Panc1 (cell line): ENCODE data around the gene PARP3. TPM values are rescaled to one million over a fixed set of nuclear protein-coding genes. Genes with fewer than 3 reads are reported as not detected.
A peak's percentile ranks its signal among the peaks of the same experiment; 100 is the strongest.

Source experiments
- ATAC-seq: fragments of 200-7000 bp; cut with Tn5 transposase; 2 replicates; pipeline ENCODE4 v1.9.1; 2020; ENCODE audit warnings: mild to moderate bottlenecking, moderate library complexity
- BruUV-seq: library from RNA; stranded (reverse); fragments of 400-500 nt; replicated peaks from 2 replicates; lab custom pipeline; 2021; lab: Mats Ljungman, UMichigan
- CTCF ChIA-PET: fragments of 300-600 bp; sonication (Branson Sonifier 250); formaldehyde crosslinking; loops from one replicate; lab custom pipeline; 2022; ENCODE audit warnings: antibody characterized with exemption; lab: Charles Lee
- POLR2A ChIA-PET: fragments of 300-600 bp; sonication (Branson Sonifier 250); formaldehyde crosslinking; loops from one replicate; lab custom pipeline; 2022; ENCODE audit warnings: antibody characterized with exemption; lab: Charles Lee
- DNase-seq: peaks from one replicate; pipeline ENCODE4 v3.0.0-alpha.2; 2010; ENCODE audit warnings: low read depth, low spot score
- H3K27ac ChIP-seq: 2 replicates; pipeline ENCODE4 v1.5.1; 2011; ENCODE audit warnings: mild to moderate bottlenecking, low read length, inconsistent platforms
- H3K27me3 ChIP-seq: fragments of 200-500 bp; sonication (Bioruptor generic); 2 replicates; pipeline ENCODE4 v1.6.0; 2014; ENCODE audit warnings: low read length, inconsistent platforms; ENCODE audit not compliant: control insufficient read depth, insufficient read depth
- H3K36me3 ChIP-seq: fragments of 200-500 bp; sonication (Bioruptor generic); 2 replicates; pipeline ENCODE4 v1.5.1; 2014; ENCODE audit warnings: inconsistent platforms, mild to moderate bottlenecking, low read length, moderate library complexity; ENCODE audit not compliant: control insufficient read depth, insufficient read depth
- H3K4me1 ChIP-seq: 2 replicates; pipeline ENCODE4 v1.5.1; 2011; ENCODE audit warnings: inconsistent platforms, mild to moderate bottlenecking, low read length, moderate library complexity; ENCODE audit not compliant: control insufficient read depth, insufficient read depth
- H3K4me3 ChIP-seq, 2 experiments: 2 replicates each; pipeline ENCODE4 v1.5.1; 2011 to 2012; ENCODE audit warnings: low read depth in 2 of 2, low read length in 2 of 2, mild to moderate bottlenecking in 2 of 2, inconsistent platforms in 1 of 2, moderate library complexity in 1 of 2
- H3K9me3 ChIP-seq: fragments of 200-500 bp; sonication (Bioruptor generic); 2 replicates; pipeline ENCODE4 v1.5.1; 2014; ENCODE audit warnings: low read depth, mild to moderate bottlenecking, inconsistent platforms, low read length, moderate library complexity; ENCODE audit not compliant: control insufficient read depth, insufficient read depth
- CTCF ChIP-seq: fragments of 450-650 bp; IDR thresholded peaks from 2 replicates; pipeline ENCODE4 v1.5.1; 2017; ENCODE audit warnings: mild to moderate bottlenecking
- POLR2AphosphoS5 ChIP-seq: IDR thresholded peaks from 2 replicates; pipeline ENCODE4 v1.6.1; 2012; ENCODE audit warnings: mild to moderate bottlenecking, low read depth, low read length, moderate library complexity
- REST ChIP-seq, 2 experiments: IDR thresholded peaks; 2 replicates each; pipeline ENCODE4 v1.6.1; 2011 to 2012; ENCODE audit warnings: low read depth in 2 of 2, control low read depth in 1 of 2, low read length in 1 of 2, mild to moderate bottlenecking in 1 of 2, moderate library complexity in 1 of 2; ENCODE audit not compliant: insufficient read depth in 1 of 2
- SIN3A ChIP-seq: IDR thresholded peaks from 2 replicates; pipeline ENCODE4 v1.6.1; 2012; ENCODE audit warnings: low read depth, mild to moderate bottlenecking, low read length, moderate library complexity, borderline replicate concordance; ENCODE audit not compliant: insufficient read depth
- TCF7L2 ChIP-seq: IDR thresholded peaks from 2 replicates; pipeline ENCODE4 v1.6.1; 2011; ENCODE audit warnings: mild to moderate bottlenecking, low read depth, low read length, inconsistent platforms
- in situ Hi-C: cut with HindIII; loops from 2 replicates; pipeline ENCODE4 v1.10.0; 2016; ENCODE audit warnings: low sequenced_read_pairs, low pct_unique_long_range_greater_than_20kb
- intact Hi-C: fragments of 100-400 bp; cut with micrococcal nuclease; formaldehyde crosslinking; loops from one replicate; pipeline ENCODE4 v1.10.0; 2022; ENCODE audit not compliant: unreplicated experiment
- total RNA-seq: library from RNA; stranded (reverse); gene quantifications from one replicate; pipeline ENCODE4 v1.2.1, GENCODE V29; 2021; ENCODE audit not compliant: unreplicated experiment

The PARP3 gene
- total RNA-seq, 1 experiment from 2014 or later, result 16.1 TPM

GRCh38 chr3:51942603-51943450, 664 bp downstream of the PARP3 start:
- intact Hi-C loops (loop anchor here (2.0 kb wide), 1 partner anchor 32 kb away; the partner anchor contains the start of genes ABHD14A and ABHD14B), in situ Hi-C loops (no loop called here)
- H3K27ac ChIP-seq, result peak overlapping the region; percentile 95
- H3K36me3 ChIP-seq, result no peaks in the 10 kb centered on the region; the same call in 1 of the 2 replicates
- ATAC-seq (peak; percentile 42), DNase-seq (no peak)
- ChIA-PET CTCF (interaction anchor here (0.6 to 1.1 kb wide), 5 partner anchors 19 to 273 kb away, joined by 3 to 9 read pairs (median 6); partner anchors contain the start of genes ABHD14B and ACY1), POLR2A (interaction anchor here (0.9 kb wide), 1 partner anchor 52 kb away, joined by 3 read pairs; no protein-coding TSS in a partner anchor)
- TF ChIP-seq POLR2AphosphoS5, result no peak
- TF ChIP-seq REST (IDR thresholded peaks at IDR 0.05; ENCODE audit: insufficient read depth in 1 of 2, low read depth in 2 of 2, low read length in 1 of 2), result no peak
- no peak for TF ChIP-seq TCF7L2
- no peak for TF ChIP-seq SIN3A
- TF ChIP-seq CTCF, result no peak
- no peaks in the 10 kb centered on the region for H3K9me3 ChIP-seq
- H3K27me3 ChIP-seq, result no peaks in the 10 kb centered on the region
- BruUV-seq, result no TSS peak
- H3K4me1 ChIP-seq, result peaks cover 7% of the 10 kb centered on the region; the same call in 1 of the 2 replicates
- peak overlapping the region; percentile 45 to 61 for H3K4me3 ChIP-seq

GRCh38 chr3:51943451-51944391, 1.6 kb downstream of the PARP3 start:
- Histone ChIP-seq H3K36me3 (no peaks in the 10 kb centered on the region; the same call in 1 of the 2 replicates), H3K4me1 (peaks cover 7% of the 10 kb centered on the region; the same call in 1 of the 2 replicates), H3K27ac (peak overlapping the region; percentile 95), H3K27me3 (no peaks in the 10 kb centered on the region), H3K9me3 (no peaks in the 10 kb centered on the region), H3K4me3 (no peak overlapping the region; a peak in 1 of 4 replicates)
- ChIA-PET POLR2A (no interaction called here), CTCF (interaction anchor here (1.1 kb wide), 1 partner anchor 18 kb away, joined by 3 read pairs; no protein-coding TSS in a partner anchor)
- no peak for ATAC-seq
- BruUV-seq, result no TSS peak
- TF ChIP-seq SIN3A, result no peak
- no peak for TF ChIP-seq POLR2AphosphoS5
- TF ChIP-seq CTCF, result no peak
- no peak for TF ChIP-seq REST (IDR thresholded peaks at IDR 0.05; ENCODE audit: insufficient read depth in 1 of 2, low read depth in 2 of 2, low read length in 1 of 2)
- TF ChIP-seq TCF7L2, result no peak
- no peak for DNase-seq
- in situ Hi-C loops (no loop called here), intact Hi-C loops (loop anchor here (2.0 kb wide), 1 partner anchor 31 kb away; the partner anchor contains the start of genes ABHD14A and ABHD14B)
